SK-MEL-5 (cell line): ENCODE data around the gene TPP2. TPM values are rescaled to one million over a fixed set of nuclear protein-coding genes. Genes with fewer than 3 reads are reported as not detected.

Source experiments
- total RNA-seq: library from RNA; depleted of rRNA; stranded (reverse); fragments of >200 nt; shearing (Covaris generic); gene quantifications from 2 replicates; pipeline ENCODE4 v1.2.3, GENCODE V29; 2014; rRNA removed

Gene TPP2
- total RNA-seq, 1 experiment from 2014 or later: 53.0 TPM

Other genes starting within 250 kb of the TPP2 start
- gene FGF14, start 194.9 kb upstream of the TPP2 start, total RNA-seq: 16.5 and 17.9 TPM in 2 replicates
- gene METTL21C, start 98.1 kb downstream of the TPP2 start, total RNA-seq: not detected in 2 replicates
- gene TEX30, start 176.8 kb downstream of the TPP2 start, total RNA-seq: 41.9 and 48.4 TPM in 2 replicates
- gene POGLUT2, start 202.0 kb downstream of the TPP2 start, total RNA-seq: not detected in 2 replicates
- gene BIVM, start 202.1 kb downstream of the TPP2 start, total RNA-seq: 15.5 and 17.2 TPM in 2 replicates
- gene ERCC5, start 249.0 kb downstream of the TPP2 start, total RNA-seq: 42.5 and 52.0 TPM in 2 replicates